Erythroblast (primary cell): ENCODE data around the gene SMURF1.

Experiments
- GATA1 ChIP-seq: IDR thresholded peaks from 2 replicates; pipeline ENCODE4 v1.6.1; 2011; ENCODE audit warnings: low read depth, mild to moderate bottlenecking, control low read depth, low read length, moderate library complexity
- POLR2A ChIP-seq: IDR thresholded peaks from 2 replicates; pipeline ENCODE4 v1.6.1; 2011; ENCODE audit warnings: mild to moderate bottlenecking, low read length

GRCh38 chr7:98984126-98984525, 159.8 kb downstream of the SMURF1 start:
- TF ChIP-seq POLR2A (no peak), GATA1 (no peak)
